Activated CD4-positive, alpha-beta T cell treated with anti-CD3 and anti-CD28 coated beads, Interleukin-2, amount 10 ng/mL, durations not matched to agents 7 days and 5 days (primary cell): Measurements from ENCODE around the gene EXOSC1. TPM values are rescaled to one million over a fixed set of nuclear protein-coding genes. Genes with fewer than 3 reads are reported as not detected.
"Not testable (repeated sequence)": the region's sequence is repeated elsewhere in the genome, so short reads cannot be mapped to it uniquely, and the experiment has no call there.

Source experiments
- CTCF ChIA-PET: fragments of 350-600 bp; sonication (Branson Sonifier 250); formaldehyde crosslinking; loops from one replicate; lab custom pipeline; 2021; ENCODE audit warnings: antibody characterized with exemption; lab: Charles Lee
- POLR2A ChIA-PET: fragments of 350-600 bp; sonication (Branson Sonifier 250); formaldehyde crosslinking; loops from one replicate; lab custom pipeline; 2021; ENCODE audit warnings: antibody characterized with exemption; lab: Charles Lee
- DNase-seq: peaks from one replicate; pipeline ENCODE4 v3.0.0-alpha.2; 2020
- H3K27ac Mint-ChIP-seq: one replicate; pipeline ENCODE4 v1.8.0; 2021; ENCODE audit warnings: mild to moderate bottlenecking, moderate library complexity, mixed read lengths
- H3K27me3 Mint-ChIP-seq: one replicate; pipeline ENCODE4 v1.8.0; 2021; ENCODE audit warnings: mixed read lengths
- H3K36me3 Mint-ChIP-seq: one replicate; pipeline ENCODE4 v1.8.0; 2021; ENCODE audit warnings: low read depth, mixed read lengths
- H3K4me1 Mint-ChIP-seq: one replicate; pipeline ENCODE4 v1.8.0; 2021; ENCODE audit warnings: mixed read lengths
- H3K4me3 Mint-ChIP-seq: one replicate; pipeline ENCODE4 v1.8.0; 2021; ENCODE audit warnings: mild to moderate bottlenecking, moderate library complexity, mixed read lengths
- H3K9me3 Mint-ChIP-seq: one replicate; pipeline ENCODE4 v1.8.0; 2021; ENCODE audit warnings: mixed read lengths
- total RNA-seq, 2 experiments: library from RNA; stranded (reverse); gene quantifications; one replicate each; pipeline ENCODE4 v1.2.3, GENCODE V29; 2021

EXOSC1 gene
- total RNA-seq, 2 experiments from 2014 or later: 45.5 to 50.0 TPM

DNA sequence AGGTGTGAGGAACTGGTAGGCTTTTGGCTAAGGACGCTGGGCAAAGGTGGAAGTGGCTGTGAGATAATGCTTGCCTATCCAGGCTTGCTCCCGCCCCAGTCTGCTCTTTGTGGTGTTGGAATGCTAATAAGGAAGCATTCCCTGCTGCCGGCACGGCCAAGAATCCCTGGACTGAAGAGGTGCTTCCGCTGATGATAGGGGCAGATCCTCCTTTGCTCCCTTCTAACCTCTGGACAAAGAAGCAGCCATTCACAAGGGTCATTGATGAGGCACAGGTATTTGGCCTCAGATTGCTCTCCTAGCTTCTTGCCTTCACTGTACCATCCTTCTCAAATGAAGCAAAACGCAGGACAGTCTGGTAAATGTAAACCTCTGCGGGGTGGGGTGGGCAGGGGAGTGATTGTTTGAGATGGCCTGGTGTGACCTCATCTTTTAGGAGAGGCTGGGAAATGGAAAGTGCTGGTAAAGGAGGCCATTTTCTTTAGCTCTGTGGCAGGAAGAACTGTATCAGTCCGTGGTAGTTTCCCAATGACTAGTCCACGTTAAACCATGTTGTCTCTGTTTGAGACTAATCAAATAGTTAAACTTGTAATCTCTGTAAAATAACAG, 18.1 kb downstream of the EXOSC1 start:
- Mint-ChIP-seq H3K27ac (peak overlapping the region; percentile 96), H3K27me3 (no peaks in the 10 kb centered on the region), H3K9me3 (no peaks in the 10 kb centered on the region), H3K4me3 (peak overlapping the region; percentile 92), H3K36me3 (peaks cover 51% of the 10 kb centered on the region), H3K4me1 (peaks cover 47% of the 10 kb centered on the region)
- ChIA-PET CTCF (interaction anchor here (0.9 to 1.9 kb wide), 5 partner anchors 9 to 27 kb away, joined by 3 to 7 read pairs (median 3); partner anchors contain the start of gene RRP12), POLR2A (interaction anchor here (0.6 to 1.2 kb wide), 4 partner anchors 9 to 124 kb away, joined by 3 to 5 read pairs (median 4); partner anchors contain the start of gene RRP12)
- peak; percentile 26 for DNase-seq

DNA sequence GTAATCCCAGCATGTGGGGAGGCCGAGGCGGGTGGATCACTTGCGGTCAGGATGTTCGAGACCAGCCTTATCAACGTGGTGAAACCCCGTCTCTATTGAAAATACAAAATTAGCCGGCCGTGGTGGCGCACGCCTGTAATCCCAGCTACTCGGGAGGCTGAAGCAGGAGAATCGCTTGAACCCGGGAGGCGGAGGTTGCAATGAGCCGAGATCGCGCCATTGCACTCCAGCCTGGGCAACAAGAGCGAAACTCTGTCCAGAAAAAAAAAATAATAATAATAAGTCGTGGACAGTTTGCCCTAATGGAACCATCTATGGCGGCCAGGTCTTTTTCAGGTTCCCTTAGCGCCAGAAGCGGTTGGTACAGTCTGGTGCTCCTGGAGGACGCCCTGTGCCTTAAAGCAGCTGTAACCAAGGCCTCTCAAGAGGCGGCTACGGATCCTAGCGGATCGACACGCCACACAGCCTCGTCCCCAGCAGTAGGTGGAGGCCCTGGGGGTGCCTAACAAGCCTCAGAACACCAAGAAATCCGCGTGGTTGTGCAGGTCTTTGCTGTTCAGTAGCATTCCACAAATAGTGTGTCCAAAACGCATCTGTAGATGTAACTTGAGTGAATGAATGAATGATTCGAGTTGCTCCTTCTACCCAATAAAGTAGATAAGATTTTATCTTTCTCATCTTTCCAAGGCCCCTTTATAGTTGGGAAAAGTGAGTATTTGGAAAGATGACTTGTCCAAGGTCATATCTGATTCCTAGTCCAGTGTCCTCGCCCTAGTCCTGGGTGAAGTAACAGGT, 18.8 kb downstream of the EXOSC1 start:
- ChIA-PET CTCF (interaction anchor here (1.3 to 1.9 kb wide), 3 partner anchors 8 to 26 kb away, joined by 3 to 7 read pairs (median 4); partner anchors contain the start of gene RRP12), POLR2A (interaction anchor here (1.2 kb wide), 2 partner anchors 8 to 26 kb away, joined by 3 to 4 read pairs; partner anchors contain the start of gene RRP12)
- Mint-ChIP-seq H3K36me3 (peaks cover 47% of the 10 kb centered on the region), H3K9me3 (no peaks in the 10 kb centered on the region), H3K27ac (peak overlapping the region; percentile 96), H3K4me3 (peak overlapping the region; percentile 92), H3K27me3 (no peaks in the 10 kb centered on the region), H3K4me1 (peaks cover 46% of the 10 kb centered on the region)
- no peak for DNase-seq

DNA sequence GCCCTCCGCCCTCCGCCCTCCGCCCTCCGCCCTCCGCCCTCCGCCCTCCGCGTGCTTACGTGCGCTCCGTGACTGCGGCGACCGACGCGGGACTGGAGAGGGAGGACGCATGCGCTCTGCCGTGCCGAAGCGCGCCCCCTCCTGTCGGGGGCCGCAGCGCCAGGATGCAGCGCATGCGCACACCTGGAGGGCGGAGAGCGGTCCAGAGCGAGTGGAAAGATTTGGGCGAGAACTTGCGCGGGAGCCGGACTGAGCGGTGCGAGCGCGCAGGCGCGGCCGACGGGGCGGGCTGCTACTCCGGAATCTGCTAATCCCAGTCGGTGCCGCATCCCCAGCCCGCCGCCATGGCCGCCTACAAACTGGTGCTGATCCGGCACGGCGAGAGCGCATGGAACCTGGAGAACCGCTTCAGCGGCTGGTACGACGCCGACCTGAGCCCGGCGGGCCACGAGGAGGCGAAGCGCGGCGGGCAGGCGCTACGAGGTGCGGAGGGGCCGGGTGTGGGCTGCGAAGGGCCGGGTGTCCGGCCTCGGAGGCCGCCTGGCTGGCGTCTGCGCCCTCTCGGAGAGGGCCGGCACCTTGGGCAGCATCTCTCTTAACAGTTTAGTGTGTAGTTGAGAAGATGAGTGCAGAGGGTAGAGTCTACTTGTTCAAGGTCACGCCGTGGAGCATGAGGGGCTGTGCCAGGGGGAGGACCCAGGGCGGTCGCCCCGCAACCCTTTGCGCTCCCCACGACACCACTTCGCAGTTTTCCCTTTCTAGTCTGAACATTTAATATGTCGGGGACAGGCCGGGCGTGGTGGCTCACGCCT, 19.6 kb downstream of the EXOSC1 start, which contains the start of gene PGAM1:
PGAM1 (plus strand) TSS at position 228 of the 812 bp plus-strand sequence; CDS start at position 345, 117 bp downstream.
- peak; percentile 95 for DNase-seq
- CTCF ChIA-PET: interaction anchor here (1.7 to 1.8 kb wide), 2 partner anchors 11 to 13 kb away, joined by 7 to 8 read pairs; no protein-coding TSS in a partner anchor
- Mint-ChIP-seq H3K36me3 (peaks cover 40% of the 10 kb centered on the region), H3K4me1 (peaks cover 48% of the 10 kb centered on the region), H3K9me3 (no peaks in the 10 kb centered on the region), H3K27ac (peak within 1 kb of the TSS; percentile 96), H3K27me3 (no peaks in the 10 kb centered on the region), H3K4me3 (peak within 1 kb of the TSS; percentile 92)
- POLR2A ChIA-PET: no interaction called here

DNA sequence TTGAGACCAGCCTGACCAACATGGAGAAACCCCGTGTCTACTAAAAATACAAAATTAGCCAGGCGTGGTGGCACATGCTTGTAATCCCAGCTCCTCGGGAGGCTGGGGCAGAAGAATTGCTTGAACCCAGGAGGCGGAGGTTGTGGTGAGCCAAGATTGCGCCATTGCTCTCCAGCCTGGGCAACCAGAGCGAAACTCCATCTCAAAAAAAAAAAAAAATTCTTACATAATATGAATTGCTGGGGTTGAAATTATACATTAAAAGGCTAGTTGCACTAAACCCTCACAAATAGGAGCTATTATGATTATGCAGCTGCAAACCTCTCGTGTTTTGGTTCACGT, 22.1 kb downstream of the EXOSC1 start:
- H3K27ac Mint-ChIP-seq: peak overlapping the region; percentile 96
- ChIA-PET CTCF (interaction anchor here (0.6 to 2.1 kb wide), 8 partner anchors 9 to 90 kb away, joined by 3 to 9 read pairs (median 4); partner anchors contain the start of gene RRP12), POLR2A (interaction anchor here (0.9 kb wide), 2 partner anchors 10 kb away, joined by 3 read pairs; no protein-coding TSS in a partner anchor)
- not testable (repeated sequence) for DNase-seq, H3K27me3 Mint-ChIP-seq, H3K9me3 Mint-ChIP-seq
- H3K4me3 Mint-ChIP-seq: peak overlapping the region; percentile 25
- peaks cover 25% of the 10 kb centered on the region for H3K36me3 Mint-ChIP-seq
- peaks cover 50% of the 10 kb centered on the region for H3K4me1 Mint-ChIP-seq

DNA sequence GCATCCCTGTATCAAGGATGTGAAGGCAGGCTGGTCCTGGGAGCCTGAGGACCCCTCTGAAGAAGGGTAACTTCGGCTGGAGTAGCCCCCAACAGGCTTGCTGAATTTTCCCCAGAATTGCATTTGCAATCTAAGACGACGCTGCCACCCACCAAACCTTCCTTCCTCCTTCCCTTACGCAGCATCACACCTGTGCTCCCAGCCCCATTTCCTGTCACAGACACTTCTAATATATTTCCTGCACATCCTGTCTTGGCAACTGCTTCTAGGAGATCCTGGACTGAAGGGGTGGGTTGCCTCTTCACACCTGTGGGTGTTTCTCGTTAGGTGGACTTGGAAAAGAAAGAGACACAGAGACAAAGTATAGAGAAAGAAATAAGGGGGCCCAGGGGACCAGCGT, 29.2 kb downstream of the EXOSC1 start:
- CTCF ChIA-PET: interaction anchor here (0.8 kb wide), 1 partner anchor 8 kb away, joined by 3 read pairs; no protein-coding TSS in a partner anchor
- H3K4me3 Mint-ChIP-seq: no peak overlapping the region

DNA sequence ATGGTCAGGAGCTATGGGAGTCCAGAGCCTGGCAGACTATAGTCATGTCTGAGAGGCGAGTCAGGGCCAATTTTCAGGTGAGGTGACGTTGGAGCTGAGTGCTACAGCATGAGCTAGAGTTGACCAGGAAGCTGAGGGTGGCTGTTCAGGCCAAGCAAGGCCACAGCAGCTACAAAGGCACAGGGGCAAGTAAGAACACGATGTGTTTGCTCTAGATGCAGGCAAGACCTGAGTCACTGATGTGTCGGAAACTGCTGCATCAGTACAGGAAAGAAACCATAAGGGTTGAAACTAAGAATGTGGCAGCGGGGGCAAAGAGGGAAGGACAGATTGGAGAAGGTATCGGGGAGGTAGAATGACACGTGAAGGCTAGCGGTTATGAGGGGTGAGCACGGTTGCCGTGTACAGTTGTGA, 32.9 kb downstream of the EXOSC1 start:
- H3K4me1 Mint-ChIP-seq: peaks cover 49% of the 10 kb centered on the region
- no peaks in the 10 kb centered on the region for H3K36me3 Mint-ChIP-seq
- DNase-seq: peak; percentile 32
- H3K27me3 Mint-ChIP-seq: no peaks in the 10 kb centered on the region
- peak overlapping the region; percentile 74 for H3K27ac Mint-ChIP-seq
- CTCF ChIA-PET: interaction anchor here (0.6 to 2.2 kb wide), 5 partner anchors 10 to 141 kb away, joined by 3 to 9 read pairs (median 7); partner anchors contain the start of genes PGAM1 and RRP12
- H3K9me3 Mint-ChIP-seq: no peaks in the 10 kb centered on the region
- H3K4me3 Mint-ChIP-seq: peak overlapping the region; percentile 2
- POLR2A ChIA-PET: interaction anchor here (1.0 to 1.3 kb wide), 2 partner anchors 12 to 15 kb away, joined by 4 to 5 read pairs; partner anchors contain the start of gene RRP12

More for the DNA sequence above, 29.2 kb downstream of the EXOSC1 start:
- DNase-seq: no peak
- peaks cover 71% of the 10 kb centered on the region for H3K4me1 Mint-ChIP-seq
- POLR2A ChIA-PET: no interaction called here
- H3K27ac Mint-ChIP-seq: peak overlapping the region; percentile 65
- H3K36me3 Mint-ChIP-seq: no peaks in the 10 kb centered on the region
- H3K27me3 Mint-ChIP-seq: no peaks in the 10 kb centered on the region
- no peaks in the 10 kb centered on the region for H3K9me3 Mint-ChIP-seq

DNA sequence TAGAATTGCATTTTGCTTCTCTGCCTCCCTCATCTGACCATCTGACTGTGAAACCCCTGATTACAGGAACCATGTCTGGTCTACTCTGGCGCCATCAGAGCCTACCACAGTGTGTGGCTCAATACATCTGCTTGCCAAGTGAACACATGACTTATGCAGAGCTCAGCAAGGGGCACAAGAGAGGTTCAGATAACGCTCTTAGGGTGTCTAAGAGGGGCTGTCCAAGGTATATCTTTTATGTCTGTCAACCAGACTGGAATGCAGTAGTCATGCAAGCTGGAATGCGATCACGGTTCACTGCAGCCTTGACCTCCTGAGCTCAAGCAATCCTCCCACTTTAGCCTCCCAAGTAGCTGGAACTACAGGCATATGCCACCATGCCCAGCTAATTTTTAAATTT, 34.4 kb downstream of the EXOSC1 start:
- peaks cover 44% of the 10 kb centered on the region for H3K4me1 Mint-ChIP-seq
- ChIA-PET CTCF (interaction anchor here (2.2 kb wide), 1 partner anchor 12 kb away, joined by 9 read pairs; no protein-coding TSS in a partner anchor), POLR2A (no interaction called here)
- no peak overlapping the region for H3K27ac Mint-ChIP-seq
- H3K4me3 Mint-ChIP-seq: no peak overlapping the region
- DNase-seq: no peak
- H3K36me3 Mint-ChIP-seq: no peaks in the 10 kb centered on the region
- no peaks in the 10 kb centered on the region for H3K27me3 Mint-ChIP-seq
- H3K9me3 Mint-ChIP-seq: no peaks in the 10 kb centered on the region

DNA sequence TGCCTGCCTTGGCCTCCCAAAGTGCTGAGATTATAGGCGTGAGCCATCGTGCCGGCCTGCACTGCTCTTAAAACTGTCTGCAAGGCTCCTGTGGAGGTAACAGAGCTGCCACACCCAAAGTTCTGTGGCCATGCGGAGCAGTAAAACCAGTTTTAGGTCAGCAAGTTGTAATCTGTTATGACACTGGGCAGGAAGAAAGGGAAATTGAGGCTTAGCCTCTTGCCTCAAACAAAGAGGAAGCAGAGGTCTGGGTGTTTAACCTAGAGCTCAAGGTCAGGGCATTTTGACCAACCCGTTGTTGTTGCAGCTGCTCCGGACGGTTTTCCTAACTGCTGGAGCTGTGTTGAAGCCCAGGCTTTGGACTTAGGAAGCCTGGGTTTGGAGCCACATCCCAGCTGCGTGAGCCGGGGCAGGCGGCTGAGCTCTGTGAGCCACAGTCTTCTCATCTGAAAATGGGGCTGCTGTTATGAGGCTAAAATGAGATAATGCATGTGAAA, 37.3 kb downstream of the EXOSC1 start:
- no peak overlapping the region for H3K4me3 Mint-ChIP-seq
- POLR2A ChIA-PET: interaction anchor here (0.5 kb wide), 1 partner anchor 12 kb away, joined by 3 read pairs; no protein-coding TSS in a partner anchor
- H3K27ac Mint-ChIP-seq: peak overlapping the region; percentile 36
- no peaks in the 10 kb centered on the region for H3K9me3 Mint-ChIP-seq
- CTCF ChIA-PET: interaction anchor here (0.6 to 2.7 kb wide), 7 partner anchors 12 to 633 kb away, joined by 3 to 16 read pairs (median 3); no protein-coding TSS in a partner anchor
- H3K36me3 Mint-ChIP-seq: no peaks in the 10 kb centered on the region
- H3K4me1 Mint-ChIP-seq: peaks cover 20% of the 10 kb centered on the region
- H3K27me3 Mint-ChIP-seq: no peaks in the 10 kb centered on the region
- no peak for DNase-seq

DNA sequence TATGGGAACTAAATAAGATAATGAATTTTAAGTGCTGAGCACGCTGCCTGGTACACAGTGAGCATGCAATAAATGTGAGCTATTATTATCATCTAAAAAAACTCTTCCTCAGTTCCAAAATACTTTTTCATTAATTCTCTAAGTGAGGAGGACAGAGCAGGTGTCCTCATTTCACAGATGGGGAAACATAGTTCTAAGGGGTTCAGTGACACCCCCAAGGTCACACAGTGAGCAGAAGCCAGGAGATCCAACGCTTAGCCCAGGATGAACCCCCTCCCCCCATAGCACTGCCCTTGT, 37.9 kb downstream of the EXOSC1 start:
- ChIA-PET CTCF (interaction anchor here (0.8 to 2.7 kb wide), 5 partner anchors 12 to 143 kb away, joined by 3 to 16 read pairs (median 3); no protein-coding TSS in a partner anchor), POLR2A (interaction anchor here (0.5 kb wide), 1 partner anchor 12 kb away, joined by 3 read pairs; no protein-coding TSS in a partner anchor)
- Mint-ChIP-seq H3K9me3 (no peaks in the 10 kb centered on the region), H3K27me3 (no peaks in the 10 kb centered on the region), H3K4me3 (no peak overlapping the region), H3K36me3 (no peaks in the 10 kb centered on the region), H3K4me1 (peaks cover 16% of the 10 kb centered on the region), H3K27ac (peak overlapping the region; percentile 81)
- no peak for DNase-seq

DNA sequence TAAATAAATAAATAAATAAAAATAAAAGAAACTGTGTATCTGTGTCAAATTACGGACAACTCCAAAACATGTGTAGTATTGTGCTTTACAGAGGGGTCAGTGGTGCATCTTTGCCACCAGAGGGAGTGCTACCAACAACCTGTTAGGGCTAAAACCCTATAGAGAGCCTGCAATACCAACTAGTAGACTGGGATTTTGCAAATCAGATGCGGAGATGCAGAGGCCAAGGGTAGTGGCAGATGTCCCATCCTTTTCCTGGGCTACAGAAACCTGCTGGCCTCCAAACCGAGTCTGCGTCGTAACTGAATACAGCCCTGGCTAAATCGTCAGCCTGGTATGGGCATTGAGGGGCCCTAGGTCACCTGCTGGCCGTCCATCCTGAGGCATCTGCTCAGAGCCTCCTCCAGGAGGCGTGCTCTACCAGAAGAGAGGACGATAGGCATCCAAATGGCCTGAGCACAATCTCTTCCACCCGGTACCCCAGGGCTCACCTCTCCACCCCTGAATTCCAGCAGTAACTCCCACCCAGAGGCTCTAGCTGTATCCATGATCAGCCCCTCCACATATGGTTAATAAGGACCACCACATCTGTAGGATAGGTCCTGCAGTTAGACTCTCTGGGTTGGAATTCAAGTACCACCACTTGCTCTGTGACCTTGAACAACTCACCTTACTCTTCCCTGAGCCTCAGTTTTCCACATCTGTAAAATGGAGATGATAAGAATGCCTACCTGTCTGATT, 38.4 kb downstream of the EXOSC1 start:
- Mint-ChIP-seq H3K27ac (peak overlapping the region; percentile 81), H3K4me1 (peaks cover 11% of the 10 kb centered on the region), H3K36me3 (no peaks in the 10 kb centered on the region), H3K9me3 (no peaks in the 10 kb centered on the region), H3K4me3 (peak overlapping the region; percentile 48), H3K27me3 (no peaks in the 10 kb centered on the region)
- ChIA-PET POLR2A (no interaction called here), CTCF (interaction anchor here (0.8 to 2.7 kb wide), 7 partner anchors 7 to 144 kb away, joined by 3 to 16 read pairs (median 3); no protein-coding TSS in a partner anchor)
- peak; percentile 78 for DNase-seq

DNA sequence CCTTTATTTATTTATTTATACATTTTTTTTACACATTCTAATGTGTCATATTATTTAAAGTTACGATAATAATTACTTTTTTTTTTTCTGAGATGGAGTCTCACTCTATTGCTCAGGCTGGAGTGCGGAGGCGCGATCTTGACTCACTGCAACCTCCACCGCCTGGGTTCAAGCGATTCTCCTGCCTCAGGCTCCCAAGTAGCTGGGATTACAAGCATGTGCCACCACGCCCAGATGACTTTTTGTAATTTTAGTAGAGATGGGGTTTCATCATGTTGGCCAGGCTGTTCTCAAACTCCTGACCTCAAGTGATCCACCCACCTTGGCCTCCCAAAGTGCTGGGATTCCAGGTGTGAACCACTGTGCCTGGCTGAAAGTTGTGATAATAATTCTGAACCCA, 39.3 kb downstream of the EXOSC1 start:
- DNase-seq, H3K27me3 Mint-ChIP-seq, H3K36me3 Mint-ChIP-seq, H3K27ac Mint-ChIP-seq, H3K9me3 Mint-ChIP-seq, H3K4me3 Mint-ChIP-seq, POLR2A ChIA-PET: not testable (repeated sequence)
- peaks cover 12% of the 10 kb centered on the region for H3K4me1 Mint-ChIP-seq
- CTCF ChIA-PET: interaction anchor here (0.9 to 1.2 kb wide), 3 partner anchors 8 to 39 kb away, joined by 3 to 4 read pairs (median 3); no protein-coding TSS in a partner anchor
